Testis (tissue), 2 donors: ENCODE data around the gene LRRC27.

ENCODE experiments used
- CTCF ChIP-seq, 3 experiments: fragments of 450-650 bp in 2 of 3; fragments of 200-600 bp in 1 of 3; sonication (generic) in 1 of 3; IDR thresholded peaks; one replicate each; pipeline ENCODE4 v1.5.1; 2016 to 2019; ENCODE audit warnings: antibody characterized with exemption in 3 of 3, mild to moderate bottlenecking in 2 of 3, moderate library complexity in 1 of 3
- POLR2A ChIP-seq: fragments of 450-650 bp; IDR thresholded peaks from one replicate; pipeline ENCODE4 v1.6.1; 2017; ENCODE audit warnings: antibody characterized with exemption, mild to moderate bottlenecking, moderate library complexity

GRCh38 chr10:132282667-132283603, 49.1 kb upstream of the LRRC27 start:
- TF ChIP-seq CTCF (IDR thresholded peaks at IDR 0.05) = no peak
- no peak for TF ChIP-seq POLR2A
